ENCODE measurements around the gene APOA5.

GRCh38 chr11:116840224-116840745 lies 48.6 kb upstream of the APOA5 start:
- TF ChIP-seq CTCF (IDR thresholded peaks at IDR 0.05), result no peak
- TF ChIP-seq POLR2A (IDR thresholded peaks at IDR 0.05), result no peak

All from breast epithelium (tissue), 3 donors.